Measurements from ENCODE around the gene TMEM117. TPM values are rescaled to one million over a fixed set of nuclear protein-coding genes. Genes with fewer than 3 reads are reported as not detected.
"Not testable (repeated sequence)": the region's sequence is repeated elsewhere in the genome, so short reads cannot be mapped to it uniquely, and the experiment has no call there.

The TMEM117 gene
- total RNA-seq, 2 donors from 2014 or later, result 5.8 to 6.5 TPM

GRCh38 chr12:44377443-44378187 is 541.7 kb downstream of the TMEM117 start:
- H3K9me3 ChIP-seq (ENCODE audit: control insufficient read depth, low read length, poor library complexity, severe bottlenecking), result no peaks in the 10 kb centered on the region
- no peak for ATAC-seq
- Mint-ChIP-seq H3K27me3 (no peaks in the 10 kb centered on the region), H3K4me3 (no peak overlapping the region), H3K27ac (no peak overlapping the region), H3K36me3 (ENCODE audit: low read depth) (no peaks in the 10 kb centered on the region), H3K4me1 (peaks cover 2% of the 10 kb centered on the region)
- DNase-seq, result no peak

GRCh38 chr12:44379113-44379512 is 543.2 kb downstream of the TMEM117 start:
- not testable (repeated sequence) for H3K36me3 Mint-ChIP-seq (ENCODE audit: low read depth); H3K4me1 Mint-ChIP-seq; DNase-seq; ATAC-seq; H3K4me3 Mint-ChIP-seq; H3K27me3 Mint-ChIP-seq; H3K9me3 ChIP-seq (ENCODE audit: control insufficient read depth, low read length, poor library complexity, severe bottlenecking); H3K27ac Mint-ChIP-seq

- no peaks in the 10 kb centered on the region for H3K27me3 Mint-ChIP-seq
- no peaks in the 10 kb centered on the region for H3K36me3 Mint-ChIP-seq (ENCODE audit: low read depth)
- H3K4me3 Mint-ChIP-seq, result no peak overlapping the region
- H3K4me1 Mint-ChIP-seq, result peaks cover 2% of the 10 kb centered on the region
- H3K27ac Mint-ChIP-seq, result no peak overlapping the region
- no peaks in the 10 kb centered on the region for H3K9me3 ChIP-seq (ENCODE audit: control insufficient read depth, low read length, poor library complexity, severe bottlenecking)
- DNase-seq (no peak), ATAC-seq (no peak)
These were observed 544.0 kb downstream of the TMEM117 start for GRCh38 chr12:44379831-44380230.

- no peak for DNase-seq
- no peak overlapping the region for H3K4me3 Mint-ChIP-seq
- peaks cover 2% of the 10 kb centered on the region for H3K4me1 Mint-ChIP-seq
- H3K27me3 Mint-ChIP-seq, result no peaks in the 10 kb centered on the region
- no peak for ATAC-seq
- H3K9me3 ChIP-seq (ENCODE audit: control insufficient read depth, low read length, poor library complexity, severe bottlenecking), result no peaks in the 10 kb centered on the region
- H3K27ac Mint-ChIP-seq, result no peak overlapping the region
- no peaks in the 10 kb centered on the region for H3K36me3 Mint-ChIP-seq (ENCODE audit: low read depth)
These were observed 545.0 kb downstream of the TMEM117 start for GRCh38 chr12:44380861-44381260.

GRCh38 chr12:44381341-44381740 is 545.5 kb downstream of the TMEM117 start:
- DNase-seq (no peak), ATAC-seq (no peak)
- Mint-ChIP-seq H3K27me3 (no peaks in the 10 kb centered on the region), H3K36me3 (ENCODE audit: low read depth) (no peaks in the 10 kb centered on the region), H3K4me3 (no peak overlapping the region), H3K27ac (no peak overlapping the region), H3K4me1 (peaks cover 2% of the 10 kb centered on the region)
- H3K9me3 ChIP-seq (ENCODE audit: control insufficient read depth, low read length, poor library complexity, severe bottlenecking), result no peaks in the 10 kb centered on the region

GRCh38 chr12:44384136-44384535 is 548.3 kb downstream of the TMEM117 start:
- Mint-ChIP-seq H3K27ac (no peak overlapping the region), H3K4me3 (no peak overlapping the region), H3K4me1 (peaks cover 2% of the 10 kb centered on the region), H3K36me3 (ENCODE audit: low read depth) (peaks cover 2% of the 10 kb centered on the region), H3K27me3 (no peaks in the 10 kb centered on the region)
- no peaks in the 10 kb centered on the region for H3K9me3 ChIP-seq (ENCODE audit: control insufficient read depth, low read length, poor library complexity, severe bottlenecking)
- ATAC-seq (no peak), DNase-seq (no peak)

GRCh38 chr12:44385964-44386363 is 550.1 kb downstream of the TMEM117 start:
- DNase-seq (no peak), ATAC-seq (no peak)
- H3K9me3 ChIP-seq (ENCODE audit: control insufficient read depth, low read length, poor library complexity, severe bottlenecking), result no peaks in the 10 kb centered on the region
- Mint-ChIP-seq H3K4me3 (no peak overlapping the region), H3K36me3 (ENCODE audit: low read depth) (peaks cover 2% of the 10 kb centered on the region), H3K27ac (no peak overlapping the region), H3K4me1 (peaks cover 2% of the 10 kb centered on the region), H3K27me3 (no peaks in the 10 kb centered on the region)

GRCh38 chr12:44387581-44387980 is 551.7 kb downstream of the TMEM117 start:
- no peaks in the 10 kb centered on the region for H3K9me3 ChIP-seq (ENCODE audit: control insufficient read depth, low read length, poor library complexity, severe bottlenecking)
- H3K27me3 Mint-ChIP-seq, result no peaks in the 10 kb centered on the region
- no peaks in the 10 kb centered on the region for H3K4me1 Mint-ChIP-seq
- H3K4me3 Mint-ChIP-seq, result no peak overlapping the region
- no peak for DNase-seq
- H3K36me3 Mint-ChIP-seq (ENCODE audit: low read depth), result peaks cover 2% of the 10 kb centered on the region
- no peak overlapping the region for H3K27ac Mint-ChIP-seq
- ATAC-seq, result no peak

GRCh38 chr12:44389038-44389437 is 553.2 kb downstream of the TMEM117 start:
- DNase-seq (no peak), ATAC-seq (no peak)
- Mint-ChIP-seq H3K36me3 (ENCODE audit: low read depth) (peaks cover 2% of the 10 kb centered on the region), H3K4me1 (no peaks in the 10 kb centered on the region), H3K27me3 (no peaks in the 10 kb centered on the region), H3K4me3 (no peak overlapping the region), H3K27ac (no peak overlapping the region)
- H3K9me3 ChIP-seq (ENCODE audit: control insufficient read depth, low read length, poor library complexity, severe bottlenecking), result no peaks in the 10 kb centered on the region

- peaks cover 2% of the 10 kb centered on the region for H3K36me3 Mint-ChIP-seq (ENCODE audit: low read depth)
- no peak for DNase-seq
- no peaks in the 10 kb centered on the region for H3K4me1 Mint-ChIP-seq
- H3K27ac Mint-ChIP-seq, result no peak overlapping the region
- no peak for ATAC-seq
- H3K4me3 Mint-ChIP-seq, result no peak overlapping the region
- H3K27me3 Mint-ChIP-seq, result no peaks in the 10 kb centered on the region
- H3K9me3 ChIP-seq (ENCODE audit: control insufficient read depth, low read length, poor library complexity, severe bottlenecking), result no peaks in the 10 kb centered on the region
These were observed 554.0 kb downstream of the TMEM117 start for GRCh38 chr12:44389896-44390295.

- ATAC-seq (no peak), DNase-seq (no peak)
- H3K27me3 Mint-ChIP-seq, result no peaks in the 10 kb centered on the region
- H3K4me3 Mint-ChIP-seq, result no peak overlapping the region
- no peaks in the 10 kb centered on the region for H3K36me3 Mint-ChIP-seq (ENCODE audit: low read depth)
- no peak overlapping the region for H3K27ac Mint-ChIP-seq
- no peaks in the 10 kb centered on the region for H3K9me3 ChIP-seq (ENCODE audit: control insufficient read depth, low read length, poor library complexity, severe bottlenecking)
- no peaks in the 10 kb centered on the region for H3K4me1 Mint-ChIP-seq
These were observed 561.8 kb downstream of the TMEM117 start for GRCh38 chr12:44397631-44398030.

- no peaks in the 10 kb centered on the region for H3K36me3 Mint-ChIP-seq (ENCODE audit: low read depth)
- no peak for ATAC-seq
These were observed 567.3 kb downstream of the TMEM117 start for GRCh38 chr12:44403185-44403584.

GRCh38 chr12:44405297-44405696 is 569.4 kb downstream of the TMEM117 start:
- no peak overlapping the region for H3K27ac Mint-ChIP-seq
- ATAC-seq, result no peak
- H3K36me3 Mint-ChIP-seq (ENCODE audit: low read depth), result no peaks in the 10 kb centered on the region

More at GRCh38 chr12:44403185-44403584, 567.3 kb downstream of the TMEM117 start:
- Mint-ChIP-seq H3K4me3 (no peak overlapping the region), H3K27ac (no peak overlapping the region), H3K27me3 (peaks cover 20% of the 10 kb centered on the region), H3K4me1 (no peaks in the 10 kb centered on the region)
- DNase-seq, result no peak
- no peaks in the 10 kb centered on the region for H3K9me3 ChIP-seq (ENCODE audit: control insufficient read depth, low read length, poor library complexity, severe bottlenecking)

GRCh38 chr12:44422559-44422958 is 586.7 kb downstream of the TMEM117 start:
- no peak for DNase-seq
- Mint-ChIP-seq H3K4me3 (no peak overlapping the region), H3K36me3 (ENCODE audit: low read depth) (no peaks in the 10 kb centered on the region), H3K27ac (no peak overlapping the region), H3K4me1 (no peaks in the 10 kb centered on the region), H3K27me3 (peaks cover 8% of the 10 kb centered on the region)
- ATAC-seq, result no peak
- no peaks in the 10 kb centered on the region for H3K9me3 ChIP-seq (ENCODE audit: control insufficient read depth, low read length, poor library complexity, severe bottlenecking)

More at GRCh38 chr12:44405297-44405696, 569.4 kb downstream of the TMEM117 start:
- DNase-seq, result no peak
- Mint-ChIP-seq H3K4me1 (no peaks in the 10 kb centered on the region), H3K4me3 (no peak overlapping the region), H3K27me3 (peaks cover 26% of the 10 kb centered on the region)
- no peaks in the 10 kb centered on the region for H3K9me3 ChIP-seq (ENCODE audit: control insufficient read depth, low read length, poor library complexity, severe bottlenecking)
